ENCODE data around the gene TUBA3E.
"Not testable (repeated sequence)": the region's sequence is repeated elsewhere in the genome, so short reads cannot be mapped to it uniquely, and the experiment has no call there.

TUBA3E gene

GRCh38 chr2:130181325-130181879 is 16.8 kb downstream of the TUBA3E start, which contains the start of gene SMPD4:
TSS of gene SMPD4 (minus strand) at chr2:130181602. CDS start at chr2:130176592, 5,010 bp downstream.
- peak; percentile 96 for DNase-seq
- no peak for TF ChIP-seq CTCF (IDR thresholded peaks at IDR 0.05; ENCODE audit: low read depth, low read length, missing control alignments)
- Histone ChIP-seq H3K36me3 (replicated peaks) (peaks cover 2% of the 10 kb centered on the region), H3K27me3 (replicated peaks) (no peaks in the 10 kb centered on the region), H3K27ac (peak within 1 kb of the TSS; percentile 79), H3K4me3 (ENCODE audit: low read depth, low read length) (peak within 1 kb of the TSS; percentile 84)
- in situ Hi-C loops (cut with HindIII; ENCODE audit: low pct_ligation_motif_present, low sequenced_read_pairs), result no loop called here

- H3K27me3 ChIP-seq (replicated peaks); in situ Hi-C loops (cut with HindIII; ENCODE audit: low pct_ligation_motif_present, low sequenced_read_pairs): not testable (repeated sequence)
- peak overlapping the region; percentile 79 for H3K27ac ChIP-seq
These were observed 17.6 kb downstream of the TUBA3E start for GRCh38 chr2:130180404-130181324.

GRCh38 chr2:130174866-130175265 is 23.4 kb downstream of the TUBA3E start:
- H3K4me3 ChIP-seq (ENCODE audit: low read depth, low read length); H3K27me3 ChIP-seq (replicated peaks); DNase-seq; in situ Hi-C loops (cut with HindIII; ENCODE audit: low pct_ligation_motif_present, low sequenced_read_pairs); H3K27ac ChIP-seq: not testable (repeated sequence)
- peaks cover 23% of the 10 kb centered on the region for H3K36me3 ChIP-seq (replicated peaks)

More at GRCh38 chr2:130180404-130181324, 17.6 kb downstream of the TUBA3E start:
- H3K36me3 ChIP-seq (replicated peaks), result not testable (repeated sequence)
- peak overlapping the region; percentile 84 for H3K4me3 ChIP-seq (ENCODE audit: low read depth, low read length)
- peak; percentile 12 for DNase-seq

DNA sequence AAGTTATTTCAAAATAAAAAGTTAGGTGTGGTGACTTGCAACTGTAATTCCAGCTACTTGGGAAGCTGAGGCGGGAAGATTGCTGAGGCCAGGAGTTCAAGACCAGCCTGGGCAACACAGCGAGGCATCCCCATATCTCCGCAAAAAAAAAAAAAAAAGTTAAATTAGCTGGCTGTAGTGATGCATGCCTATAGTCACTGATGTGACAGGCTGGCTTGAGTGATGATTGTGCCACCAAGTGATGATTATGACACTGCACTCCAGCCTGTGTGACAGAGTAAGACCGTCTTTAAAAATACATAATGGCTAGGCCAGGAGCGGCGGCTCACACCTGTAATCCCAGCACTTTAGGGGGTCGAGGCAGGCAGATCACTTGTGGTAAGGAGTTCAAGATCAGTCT is 28.3 kb downstream of the TUBA3E start:
- TF ChIP-seq CTCF (IDR thresholded peaks at IDR 0.05; ENCODE audit: low read depth, low read length, missing control alignments), result no peak
- in situ Hi-C loops (cut with HindIII; ENCODE audit: low pct_ligation_motif_present, low sequenced_read_pairs), result no loop called here
- no peak for DNase-seq

GRCh38 chr2:130169163-130169562 is 29.1 kb downstream of the TUBA3E start:
- H3K27me3 ChIP-seq (replicated peaks); in situ Hi-C loops (cut with HindIII; ENCODE audit: low pct_ligation_motif_present, low sequenced_read_pairs); H3K4me3 ChIP-seq (ENCODE audit: low read depth, low read length); H3K27ac ChIP-seq; DNase-seq: not testable (repeated sequence)
- H3K36me3 ChIP-seq (replicated peaks), result peaks cover 18% of the 10 kb centered on the region

More for the DNA sequence above, 28.3 kb downstream of the TUBA3E start:
- peaks cover 23% of the 10 kb centered on the region for H3K36me3 ChIP-seq (replicated peaks)
- H3K27ac ChIP-seq, result no peak overlapping the region
- no peak overlapping the region for H3K4me3 ChIP-seq (ENCODE audit: low read depth, low read length)
- no peaks in the 10 kb centered on the region for H3K27me3 ChIP-seq (replicated peaks)

GRCh38 chr2:130166611-130167010 is 31.6 kb downstream of the TUBA3E start:
- H3K27me3 ChIP-seq (replicated peaks); H3K27ac ChIP-seq; H3K4me3 ChIP-seq (ENCODE audit: low read depth, low read length); in situ Hi-C loops (cut with HindIII; ENCODE audit: low pct_ligation_motif_present, low sequenced_read_pairs); DNase-seq: not testable (repeated sequence)
- peaks cover 13% of the 10 kb centered on the region for H3K36me3 ChIP-seq (replicated peaks)

DNA sequence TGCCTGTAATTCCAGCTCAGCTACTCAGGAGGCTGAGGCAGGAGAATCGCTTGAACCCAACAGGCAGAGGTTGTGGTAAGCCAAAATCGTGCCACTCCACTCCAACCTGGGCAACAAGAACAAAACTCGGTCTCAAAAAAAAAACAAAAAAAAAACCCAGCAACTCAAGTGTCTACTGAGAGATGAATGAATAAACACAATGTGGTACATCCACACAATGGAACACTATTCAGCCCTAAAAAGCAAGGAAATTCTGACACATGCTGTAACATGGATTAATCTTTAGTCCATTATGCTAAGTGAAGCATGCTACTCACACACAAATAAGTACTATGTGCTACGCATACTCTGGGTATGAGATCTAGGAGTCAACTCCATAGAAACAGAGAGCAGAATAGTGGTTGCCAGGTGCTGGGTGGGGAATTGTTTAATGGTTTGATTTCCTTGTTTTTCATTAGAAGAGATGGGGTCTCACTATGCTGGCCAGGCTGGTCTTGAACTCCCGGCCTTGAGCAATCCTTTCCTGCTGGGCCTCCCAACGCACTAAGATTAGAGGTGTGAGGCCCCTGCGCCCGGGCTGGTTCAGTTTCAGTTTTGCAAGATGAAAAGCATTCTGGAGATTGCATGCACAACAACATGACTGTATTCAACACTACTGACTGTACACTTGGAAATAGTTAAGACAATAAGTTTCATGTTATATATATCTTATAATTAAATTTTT is 32.8 kb downstream of the TUBA3E start:
- TF ChIP-seq CTCF (IDR thresholded peaks at IDR 0.05; ENCODE audit: low read depth, low read length, missing control alignments), result no peak
- no peak overlapping the region for H3K27ac ChIP-seq
- in situ Hi-C loops (cut with HindIII; ENCODE audit: low pct_ligation_motif_present, low sequenced_read_pairs), result no loop called here
- no peaks in the 10 kb centered on the region for H3K27me3 ChIP-seq (replicated peaks)
- DNase-seq, result no peak
- no peak overlapping the region for H3K4me3 ChIP-seq (ENCODE audit: low read depth, low read length)
- H3K36me3 ChIP-seq (replicated peaks), result peaks cover 13% of the 10 kb centered on the region
